SH-SY5Y (cell line): Measurements from ENCODE around the gene TANGO2.

Source experiments
- GATA2 ChIP-seq: IDR thresholded peaks from 2 replicates; pipeline ENCODE4 v1.6.1; 2011; ENCODE audit warnings: mild to moderate bottlenecking, low read depth, low read length
- GATA3 ChIP-seq: IDR thresholded peaks from 2 replicates; pipeline ENCODE4 v1.6.1; 2011; ENCODE audit warnings: low read depth, mild to moderate bottlenecking, low read length, moderate library complexity

Gene TANGO2

DNA sequence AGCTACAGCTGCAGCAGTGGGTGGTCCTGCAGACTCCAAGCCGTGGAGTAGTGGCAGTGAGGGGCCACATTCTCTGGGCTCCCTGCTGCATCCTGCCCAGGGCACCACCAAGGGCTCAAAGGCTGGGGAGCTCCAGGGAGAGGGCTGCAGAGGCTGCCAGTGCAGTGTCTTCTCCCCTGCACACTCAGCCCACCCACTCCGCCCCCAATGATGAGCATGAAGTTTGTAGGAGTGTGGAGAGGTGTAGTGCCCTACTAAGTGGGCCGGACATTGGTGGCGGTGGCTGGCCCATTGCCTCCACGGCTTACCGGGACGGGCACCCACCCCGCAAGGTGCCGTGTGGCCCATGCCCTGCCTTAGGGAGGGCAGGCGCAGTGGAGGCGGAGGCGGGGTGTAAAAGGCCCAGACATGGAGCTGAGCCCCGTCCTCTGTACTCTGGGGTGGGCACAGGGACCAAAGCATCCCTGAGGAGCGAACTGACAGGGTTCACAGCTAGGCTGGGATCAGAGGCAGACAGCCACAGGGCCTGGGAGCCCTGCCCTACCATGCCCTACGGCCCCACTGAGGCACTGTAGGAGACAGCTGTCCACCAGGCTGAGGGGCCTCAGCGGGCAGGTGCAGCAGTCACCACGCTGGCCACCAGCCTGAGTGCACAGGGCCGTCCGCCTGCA lies 23.2 kb upstream of the TANGO2 start:
- no peak for TF ChIP-seq GATA3

DNA sequence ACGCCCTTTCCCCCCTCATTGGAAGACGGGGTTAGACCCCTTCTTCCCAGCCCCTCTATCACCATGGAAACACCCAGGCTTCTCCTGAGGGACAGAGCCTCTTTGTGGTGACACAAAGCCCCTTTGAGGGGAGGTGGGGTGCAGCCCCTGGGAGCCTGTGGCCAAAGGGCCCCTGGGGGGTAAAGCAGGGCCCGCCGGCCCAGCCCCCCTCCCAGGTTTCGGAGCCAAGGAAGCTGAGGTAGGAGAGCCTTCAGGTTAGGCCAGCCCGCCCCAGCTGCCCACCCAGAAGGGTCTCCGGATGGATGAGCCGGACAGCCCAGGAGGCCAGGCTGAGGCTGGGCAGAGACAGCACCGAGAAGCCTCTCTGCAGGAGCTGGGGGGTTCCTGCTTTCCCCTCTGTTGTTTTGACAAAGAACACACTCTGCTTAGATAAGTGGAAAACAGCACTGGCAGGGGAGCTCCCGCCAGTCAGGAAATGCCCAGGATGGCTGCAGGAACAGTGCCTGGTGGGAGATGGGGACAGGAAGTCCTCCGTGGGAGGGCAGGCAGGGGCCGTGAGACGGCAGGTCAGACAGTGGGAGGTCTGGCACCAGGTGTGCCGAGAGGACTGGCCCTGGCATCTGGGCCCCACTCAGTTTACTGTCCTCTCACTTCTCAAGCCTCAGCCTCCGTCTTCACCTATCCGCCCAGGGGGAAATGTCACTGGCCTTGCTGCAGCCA lies 22.5 kb upstream of the TANGO2 start:
- TF ChIP-seq GATA2 = no peak
- TF ChIP-seq GATA3 = no peak

DNA sequence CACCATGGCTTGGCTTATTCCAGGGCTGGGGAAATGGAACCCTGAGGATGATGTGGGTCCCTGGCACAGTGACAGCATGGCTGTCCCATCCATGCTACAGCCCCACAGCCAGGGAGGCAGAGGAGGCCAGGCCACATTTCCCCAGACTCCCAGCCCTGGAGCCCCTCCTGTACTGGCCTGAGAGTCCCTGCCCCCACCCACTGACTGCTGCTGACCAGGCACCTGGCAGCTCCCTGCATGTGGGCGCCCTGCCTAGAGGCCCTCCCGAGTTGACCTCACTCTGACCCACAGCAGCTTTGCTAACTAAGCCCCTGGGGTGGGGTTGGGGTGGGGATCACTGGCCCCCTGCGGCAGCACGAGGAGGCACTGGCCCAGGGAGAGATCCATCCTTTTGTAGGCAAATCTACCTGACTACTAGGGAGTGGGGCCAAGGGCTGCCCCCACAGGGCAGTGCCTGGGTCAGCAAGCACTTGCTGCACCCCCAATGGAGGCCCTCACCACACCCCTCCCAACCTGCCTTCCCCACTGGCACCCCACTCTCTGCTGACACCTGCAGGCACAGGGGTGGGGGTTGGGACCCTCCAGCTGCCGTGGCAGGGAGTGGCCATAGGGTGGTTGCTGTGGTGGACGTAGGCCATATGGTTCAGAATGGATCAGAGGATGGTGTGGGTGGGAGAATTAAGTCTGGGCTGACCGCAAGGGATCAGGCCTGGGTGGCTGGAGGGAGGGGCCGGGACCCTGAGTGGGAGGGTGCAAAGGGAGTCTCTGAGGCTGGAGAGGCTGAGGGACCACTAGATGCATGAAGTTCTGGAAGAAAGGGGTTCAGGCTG lies 21.7 kb upstream of the TANGO2 start:
- TF ChIP-seq GATA3 = no peak
- no peak for TF ChIP-seq GATA2

DNA sequence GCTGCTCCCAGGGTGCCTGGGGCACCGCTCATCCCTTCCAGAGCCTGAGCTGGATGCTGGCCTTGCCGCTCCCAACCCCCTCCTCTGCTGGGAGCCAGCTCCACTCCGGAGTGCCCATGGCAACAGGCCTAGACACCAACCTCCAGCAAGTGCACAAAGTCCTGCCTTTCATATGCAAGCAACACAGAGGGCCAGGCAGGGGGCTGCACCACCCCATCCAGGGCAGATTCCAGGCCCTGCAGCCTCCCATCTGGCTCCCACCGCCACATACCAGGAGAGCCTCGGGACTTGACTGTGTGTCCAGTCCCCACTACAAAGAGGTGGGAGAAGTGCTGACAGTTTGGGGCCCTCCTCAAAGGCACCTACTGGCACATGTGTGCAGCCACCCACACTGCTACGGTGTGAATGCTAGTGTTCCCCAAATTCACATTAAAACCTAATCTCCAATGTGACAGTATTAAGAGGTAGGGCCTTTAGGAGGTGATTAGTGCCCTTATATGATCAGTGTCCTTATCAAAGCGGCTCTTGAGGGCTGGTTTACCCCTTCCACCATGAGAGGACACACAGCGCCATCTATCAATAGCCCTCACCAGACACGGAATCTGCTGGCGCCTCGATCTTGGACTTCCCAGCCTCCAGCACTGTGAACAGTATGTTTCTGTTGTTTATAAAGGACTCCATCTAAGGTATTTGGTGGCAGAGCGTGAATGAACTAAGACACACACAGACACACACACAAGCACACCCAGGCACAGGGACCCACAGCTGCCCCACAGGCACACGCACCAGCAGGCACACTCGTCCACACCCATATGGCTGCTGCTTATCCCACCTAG lies 20.4 kb upstream of the TANGO2 start:
- TF ChIP-seq GATA2 = no peak
- no peak for TF ChIP-seq GATA3

DNA sequence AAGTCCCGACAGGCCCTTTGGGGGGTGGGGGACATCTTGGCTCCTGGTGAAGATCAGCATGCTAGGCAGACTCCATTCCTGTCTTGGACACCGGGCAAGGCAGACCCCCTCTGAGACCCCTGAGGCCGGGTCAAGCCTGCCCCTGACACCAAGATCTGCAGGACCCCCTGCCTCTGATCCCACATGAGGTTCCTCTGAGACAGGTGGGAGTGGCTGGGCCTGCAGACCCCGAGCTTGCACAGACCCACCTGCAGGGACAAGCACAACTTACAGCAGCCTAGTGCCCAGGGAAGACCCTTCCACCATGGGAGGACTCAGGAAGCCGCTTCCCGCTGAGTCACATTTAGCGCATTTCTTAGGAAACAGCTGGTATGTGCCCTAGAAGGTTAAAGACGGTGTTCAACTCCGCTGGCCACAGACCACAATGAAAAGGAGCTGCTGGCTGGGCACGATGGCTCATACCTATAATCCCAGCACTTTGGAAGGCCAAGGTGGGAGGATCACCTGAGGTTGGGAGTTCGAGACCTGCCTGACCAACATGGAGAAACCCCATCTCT lies 19.8 kb upstream of the TANGO2 start:
- TF ChIP-seq GATA2 (no peak), GATA3 (no peak)

DNA sequence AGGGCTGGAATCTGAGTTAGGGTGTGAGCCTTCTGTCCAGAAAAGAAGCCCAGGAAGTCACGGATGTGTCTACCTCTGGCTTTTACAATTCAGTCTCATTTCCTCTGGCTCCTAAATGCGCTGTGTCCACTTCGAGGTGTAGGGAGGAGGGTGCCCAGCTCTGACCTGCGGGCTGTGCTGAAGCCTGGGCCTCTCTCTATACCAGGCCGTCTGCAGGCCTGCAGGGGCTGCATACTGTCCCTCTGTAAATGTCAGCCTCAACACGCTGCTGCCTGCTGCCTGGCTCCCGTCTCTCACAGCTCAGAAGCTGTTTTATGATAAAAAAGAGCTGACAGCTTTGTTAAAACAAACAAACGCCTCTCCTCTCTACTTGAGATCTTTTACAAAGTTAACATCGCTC lies 18.8 kb upstream of the TANGO2 start:
- TF ChIP-seq GATA3 = no peak
- TF ChIP-seq GATA2 = no peak

- TF ChIP-seq GATA3 (no peak), GATA2 (no peak)
These were observed 18.3 kb upstream of the TANGO2 start for GRCh38 chr22:20002636-20003035.

DNA sequence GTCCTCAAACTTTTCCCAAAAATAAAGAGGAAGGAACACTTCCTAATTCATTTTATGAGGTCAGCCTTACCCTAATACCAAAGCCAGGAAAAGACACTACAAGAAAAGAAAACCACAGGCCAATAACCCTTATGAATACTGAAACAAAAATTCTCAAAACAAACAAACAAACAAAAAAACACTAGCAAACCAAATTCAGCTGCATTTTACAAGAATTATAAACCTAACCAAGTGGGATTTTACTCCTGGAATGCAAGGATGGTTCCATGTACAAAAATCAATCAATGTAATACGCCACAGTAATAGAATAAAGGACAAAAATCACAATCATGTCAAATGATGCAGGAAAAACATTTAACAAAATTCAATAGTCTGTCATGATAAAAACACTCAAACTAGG lies 17.6 kb upstream of the TANGO2 start:
- no peak for TF ChIP-seq GATA2
- no peak for TF ChIP-seq GATA3

- TF ChIP-seq GATA3 = no peak
- no peak for TF ChIP-seq GATA2
These were observed 16.4 kb upstream of the TANGO2 start for GRCh38 chr22:20004464-20004863.

GRCh38 chr22:20008221-20008995 lies 12.5 kb upstream of the TANGO2 start:
- TF ChIP-seq GATA3 (no peak), GATA2 (no peak)

GRCh38 chr22:20009018-20009491 lies 11.9 kb upstream of the TANGO2 start:
- TF ChIP-seq GATA3 (no peak), GATA2 (no peak)

DNA sequence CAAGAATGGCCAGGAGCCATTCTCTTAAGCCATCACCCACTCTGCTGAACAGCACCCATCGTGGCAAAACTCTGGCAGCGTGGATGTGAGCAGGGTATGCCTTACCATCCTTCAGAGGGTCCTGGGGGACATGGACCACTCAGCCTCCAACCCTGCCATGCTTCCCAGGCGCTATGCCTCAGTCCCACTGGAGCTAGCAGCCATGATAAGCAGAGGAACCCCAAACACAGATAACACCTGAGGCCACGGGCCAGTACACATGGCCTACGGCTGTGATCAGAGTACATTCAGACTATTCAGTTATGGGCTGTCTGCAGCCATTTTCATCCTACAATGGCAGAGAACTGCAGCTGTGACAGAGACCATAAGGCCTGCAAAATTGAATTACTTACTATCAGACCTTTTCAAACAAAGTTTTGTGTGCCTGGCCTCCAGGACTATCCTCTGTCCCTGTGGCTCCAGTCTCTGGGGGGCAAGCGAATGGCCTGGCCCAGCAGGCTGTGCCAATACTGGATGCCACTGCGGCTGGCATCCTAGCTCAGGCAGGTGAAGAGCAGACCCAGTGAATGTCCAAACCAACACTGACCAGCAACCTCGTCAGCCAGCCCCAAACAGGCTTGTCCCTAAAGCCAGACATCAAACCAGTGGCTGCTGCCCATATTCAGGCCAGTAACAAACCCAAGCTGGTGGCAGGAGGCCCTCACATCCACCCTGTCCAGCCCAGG lies 11.2 kb upstream of the TANGO2 start:
- TF ChIP-seq GATA2 = no peak; the same call in none of the 2 replicates
